ENCODE results near the gene CD44.

DNA sequence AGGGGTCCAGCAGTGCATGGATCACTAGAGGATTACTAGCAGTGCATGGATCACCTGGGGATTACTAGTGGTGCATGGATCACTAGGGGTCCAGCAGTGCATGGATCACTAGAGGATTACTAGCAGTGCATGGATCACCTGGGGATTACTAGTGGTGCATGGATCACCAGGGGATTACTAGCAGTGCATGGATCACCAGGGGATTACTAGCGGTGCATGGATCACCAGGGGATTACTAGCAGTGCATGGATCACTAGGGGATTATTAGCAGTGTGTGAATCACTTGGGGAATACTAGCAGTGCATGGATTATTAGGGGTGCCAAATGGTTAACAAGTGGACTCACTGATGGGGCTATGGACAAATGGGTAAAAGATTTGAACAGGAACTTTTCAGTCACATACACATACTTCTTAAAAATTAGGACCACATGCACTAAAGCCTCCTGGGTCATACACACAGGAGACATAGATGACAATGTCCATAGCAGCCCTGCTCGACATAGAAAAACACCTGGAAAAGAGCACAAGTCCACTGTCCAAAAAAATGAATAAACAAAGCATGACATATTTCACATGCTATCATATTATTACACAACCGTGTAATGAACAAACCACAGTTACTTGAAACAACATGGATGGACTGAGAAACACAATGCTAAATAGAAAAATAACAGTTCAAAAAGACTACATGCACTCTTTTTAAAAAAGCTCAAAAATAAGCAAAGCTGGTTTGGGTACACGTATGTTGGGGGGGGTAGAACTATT, 109.8 kb downstream of the CD44 start:
- TF ChIP-seq POLR2AphosphoS5 (IDR thresholded peaks at IDR 0.05) (no peak), EP300 (IDR thresholded peaks at IDR 0.05; ENCODE audit: low read depth) (no peak)
- TF ChIP-seq, protein P1, sequence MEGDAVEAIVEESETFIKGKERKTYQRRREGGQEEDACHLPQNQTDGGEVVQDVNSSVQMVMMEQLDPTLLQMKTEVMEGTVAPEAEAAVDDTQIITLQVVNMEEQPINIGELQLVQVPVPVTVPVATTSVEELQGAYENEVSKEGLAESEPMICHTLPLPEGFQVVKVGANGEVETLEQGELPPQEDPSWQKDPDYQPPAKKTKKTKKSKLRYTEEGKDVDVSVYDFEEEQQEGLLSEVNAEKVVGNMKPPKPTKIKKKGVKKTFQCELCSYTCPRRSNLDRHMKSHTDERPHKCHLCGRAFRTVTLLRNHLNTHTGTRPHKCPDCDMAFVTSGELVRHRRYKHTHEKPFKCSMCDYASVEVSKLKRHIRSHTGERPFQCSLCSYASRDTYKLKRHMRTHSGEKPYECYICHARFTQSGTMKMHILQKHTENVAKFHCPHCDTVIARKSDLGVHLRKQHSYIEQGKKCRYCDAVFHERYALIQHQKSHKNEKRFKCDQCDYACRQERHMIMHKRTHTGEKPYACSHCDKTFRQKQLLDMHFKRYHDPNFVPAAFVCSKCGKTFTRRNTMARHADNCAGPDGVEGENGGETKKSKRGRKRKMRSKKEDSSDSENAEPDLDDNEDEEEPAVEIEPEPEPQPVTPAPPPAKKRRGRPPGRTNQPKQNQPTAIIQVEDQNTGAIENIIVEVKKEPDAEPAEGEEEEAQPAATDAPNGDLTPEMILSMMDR (IDR thresholded peaks at IDR 0.05): no peak
